ENCODE results near the gene RAD17. TPM values are rescaled to one million over a fixed set of nuclear protein-coding genes. Genes with fewer than 3 reads are reported as not detected.
"Not testable (repeated sequence)": the region's sequence is repeated elsewhere in the genome, so short reads cannot be mapped to it uniquely, and the experiment has no call there.

The RAD17 gene
- total RNA-seq, result 21.2 TPM
- 10 to 100 TPM; 20.6 to 26.4 (median 23.2) TPM for polyA plus RNA-seq (ENCODE audit: insufficient read depth in 1 of 8, insufficient read length in 8 of 8, low replicate concordance in 1 of 8)
- long read RNA-seq, donor 1, partial matches to known transcripts, result 0 of 30 reads
- long read RNA-seq, donor 1, other reads (novel, unspliced or antisense), result 28 of 30 reads
- long read RNA-seq, donor 2, result 0 reads
- long read RNA-seq, donor 3, partial matches to known transcripts, result 0 of 1 reads
- long read RNA-seq, donor 3, other reads (novel, unspliced or antisense), result 0 of 1 reads
- long read RNA-seq, donor 4, partial matches to known transcripts, result 0 of 1 reads
- long read RNA-seq, donor 4, other reads (novel, unspliced or antisense), result 0 of 1 reads
- long read RNA-seq, donor 5, transcript RAD17-204 (18 exons, 2,943 nt), result major isoform, 7 of 13 reads
- long read RNA-seq, donor 5, partial matches to known transcripts, result 5 of 13 reads
- long read RNA-seq, donor 5, other reads (novel, unspliced or antisense), result 0 of 13 reads
- long read RNA-seq, donor 6, partial matches to known transcripts, result 0 of 4 reads
- long read RNA-seq, donor 6, other reads (novel, unspliced or antisense), result 0 of 4 reads
- long read RNA-seq, donor 7, partial matches to known transcripts, result 0 of 3 reads
- long read RNA-seq, donor 7, other reads (novel, unspliced or antisense), result 0 of 3 reads
- long read RNA-seq, donor 8, partial matches to known transcripts, result 0 of 1 reads
- long read RNA-seq, donor 8, other reads (novel, unspliced or antisense), result 0 of 1 reads
- long read RNA-seq, donor 9, partial matches to known transcripts, result 32 of 111 reads
- long read RNA-seq, donor 9, other reads (novel, unspliced or antisense), result 78 of 111 reads
- long read RNA-seq, donor 10, partial matches to known transcripts, result 7 of 9 reads
- long read RNA-seq, donor 10, other reads (novel, unspliced or antisense), result 0 of 9 reads
- long read RNA-seq, donor 11, partial matches to known transcripts, result 0 of 1 reads
- long read RNA-seq, donor 11, other reads (novel, unspliced or antisense), result 0 of 1 reads

DNA sequence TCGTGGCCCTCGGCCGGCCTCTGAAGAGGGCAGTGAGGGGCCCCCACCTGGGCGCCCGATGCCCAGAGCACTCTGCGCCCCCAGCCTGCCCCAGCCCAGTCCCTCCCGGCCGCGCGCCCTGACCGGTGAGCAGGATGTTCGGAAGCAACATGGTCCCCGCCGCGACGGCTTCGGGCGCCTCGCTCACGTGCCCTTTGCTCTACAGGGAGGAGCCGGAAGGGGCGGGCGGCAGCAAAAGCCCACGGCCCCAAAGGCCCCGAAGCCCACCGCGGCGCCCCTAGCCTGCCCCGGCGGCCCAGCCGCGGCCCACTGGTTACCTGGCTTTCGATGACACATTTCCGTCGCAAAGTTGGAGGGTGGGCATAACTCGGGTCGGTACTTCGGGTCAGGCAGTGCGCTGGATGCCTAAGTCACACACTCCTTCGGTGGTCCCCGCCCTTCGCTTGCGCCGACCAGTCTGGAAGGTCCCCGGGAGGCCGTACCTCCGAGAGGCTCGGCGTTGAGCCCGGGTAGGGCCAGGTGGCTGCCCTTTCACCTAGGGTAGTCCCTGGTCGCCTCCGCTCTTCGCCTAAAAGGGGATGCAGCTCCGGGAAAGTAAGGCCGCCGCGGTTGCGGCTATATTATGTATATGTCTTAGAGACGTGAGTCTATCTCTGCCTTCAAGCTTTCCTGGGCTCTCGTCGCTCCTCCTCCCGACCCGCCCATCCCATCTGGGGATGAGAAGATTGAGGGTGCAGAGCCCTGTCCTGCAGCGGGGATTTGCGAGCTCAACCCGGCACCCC is at the start of gene RAD17, which contains the start of the genes AK6 and TAF9:
Gene RAD17, plus strand, starts transcription at position 479 of the 782 bp plus-strand sequence. CDS start 2,391 bp downstream, outside the sequence.
Gene AK6, minus strand, starts transcription at position 181 of the 782 bp plus-strand sequence. Its CDS starts 30 bp downstream, at position 151.
Gene TAF9, minus strand, starts transcription at position 181 of the 782 bp plus-strand sequence. CDS start 3,783 bp downstream, outside the sequence.
- peaks cover 26% of the 10 kb centered on the region for H3K36me3 ChIP-seq (ENCODE audit: control insufficient read depth, insufficient read depth, low read length)
- peak within 1 kb of the TSS; percentile 80 for H3K27ac ChIP-seq (ENCODE audit: low read length)
- WGBS (ENCODE audit: insufficient coverage), result under 1% methylated on average over 55 of the region's 66 CpGs
- H3K9me3 ChIP-seq (replicated peaks; ENCODE audit: control insufficient read depth, low read depth, low read length), result no peaks in the 10 kb centered on the region
- peaks cover 7% of the 10 kb centered on the region for H3K4me1 ChIP-seq (ENCODE audit: control insufficient read depth, insufficient read depth, low read length)
- DNase-seq, result peak; percentile 96
- H3K27me3 ChIP-seq (ENCODE audit: control insufficient read depth, insufficient read depth, low read length), result no peaks in the 10 kb centered on the region
- H3K4me3 ChIP-seq (ENCODE audit: low read length), result peak within 1 kb of the TSS; percentile 59

GRCh38 chr5:69326365-69326764 is 43.3 kb upstream of the RAD17 start:
- Histone ChIP-seq H3K9me3 (replicated peaks; ENCODE audit: control insufficient read depth, low read depth, low read length) (no peaks in the 10 kb centered on the region), H3K4me3 (ENCODE audit: low read length) (no peak overlapping the region), H3K4me1 (ENCODE audit: control insufficient read depth, insufficient read depth, low read length) (no peaks in the 10 kb centered on the region), H3K27me3 (ENCODE audit: control insufficient read depth, insufficient read depth, low read length) (no peaks in the 10 kb centered on the region), H3K27ac (ENCODE audit: low read length) (no peak overlapping the region), H3K36me3 (ENCODE audit: control insufficient read depth, insufficient read depth, low read length) (no peaks in the 10 kb centered on the region)
- WGBS (ENCODE audit: insufficient coverage), result no CpG with 5 or more reads among the region's 1 CpG
- DNase-seq, result no peak

- H3K36me3 ChIP-seq (ENCODE audit: control insufficient read depth, insufficient read depth, low read length), result no peaks in the 10 kb centered on the region
- H3K27ac ChIP-seq (ENCODE audit: low read length), result no peak overlapping the region
- no peak for DNase-seq
- peaks cover 4% of the 10 kb centered on the region for H3K4me1 ChIP-seq (ENCODE audit: control insufficient read depth, insufficient read depth, low read length)
- WGBS (ENCODE audit: insufficient coverage), result 97% methylated on average over 5 of the region's 9 CpGs
- no peaks in the 10 kb centered on the region for H3K27me3 ChIP-seq (ENCODE audit: control insufficient read depth, insufficient read depth, low read length)
- H3K4me3 ChIP-seq (ENCODE audit: low read length), result no peak overlapping the region
- no peaks in the 10 kb centered on the region for H3K9me3 ChIP-seq (replicated peaks; ENCODE audit: control insufficient read depth, low read depth, low read length)
Observed at GRCh38 chr5:69329905-69330489, 39.6 kb upstream of the RAD17 start.

- Histone ChIP-seq H3K36me3 (ENCODE audit: control insufficient read depth, insufficient read depth, low read length) (no peaks in the 10 kb centered on the region), H3K27ac (ENCODE audit: low read length) (peak overlapping the region; percentile 32), H3K27me3 (ENCODE audit: control insufficient read depth, insufficient read depth, low read length) (no peaks in the 10 kb centered on the region), H3K4me1 (ENCODE audit: control insufficient read depth, insufficient read depth, low read length) (peaks cover 4% of the 10 kb centered on the region), H3K9me3 (replicated peaks; ENCODE audit: control insufficient read depth, low read depth, low read length) (no peaks in the 10 kb centered on the region), H3K4me3 (ENCODE audit: low read length) (peak overlapping the region; percentile 64)
- 59% methylated on average over 5 of the region's 11 CpGs for WGBS (ENCODE audit: insufficient coverage)
- no peak for DNase-seq
Observed at GRCh38 chr5:69331528-69332445, 37.8 kb upstream of the RAD17 start.

DNA sequence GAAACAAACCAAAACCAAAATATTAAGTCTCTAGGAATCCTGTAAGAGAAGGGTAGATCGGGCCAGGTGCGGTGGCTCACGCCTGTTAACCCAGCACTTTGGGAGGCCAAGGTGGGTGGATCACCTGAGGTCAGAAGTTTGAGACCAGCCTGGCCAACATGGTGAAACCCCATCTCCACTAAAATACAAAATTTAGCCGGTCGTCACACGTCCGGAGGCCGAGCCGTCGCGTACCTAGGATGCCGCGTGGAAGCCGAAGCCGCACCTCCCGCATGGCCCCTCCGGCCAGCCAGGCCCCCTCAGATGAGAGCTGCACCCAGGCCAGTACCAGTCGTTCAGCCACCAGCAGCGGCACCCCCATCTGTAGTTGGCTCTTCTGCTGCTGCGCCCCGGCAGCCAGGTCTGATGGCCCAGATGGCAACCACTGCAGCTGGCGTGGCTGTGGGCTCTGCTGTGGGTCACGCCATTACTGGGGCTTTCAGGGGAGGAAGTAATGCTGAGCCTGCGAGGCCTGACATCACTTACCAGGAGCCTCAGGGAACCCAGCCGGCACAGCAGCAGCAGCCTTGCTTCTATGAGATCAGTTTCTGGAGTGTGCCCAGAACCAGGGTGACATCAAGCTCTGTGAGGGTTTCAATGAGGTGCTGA is 35.8 kb upstream of the RAD17 start:
- not testable (repeated sequence) for H3K27ac ChIP-seq (ENCODE audit: low read length); H3K36me3 ChIP-seq (ENCODE audit: control insufficient read depth, insufficient read depth, low read length); H3K27me3 ChIP-seq (ENCODE audit: control insufficient read depth, insufficient read depth, low read length); DNase-seq; H3K4me3 ChIP-seq (ENCODE audit: low read length); H3K9me3 ChIP-seq (replicated peaks; ENCODE audit: control insufficient read depth, low read depth, low read length); H3K4me1 ChIP-seq (ENCODE audit: control insufficient read depth, insufficient read depth, low read length)
- 91% methylated on average over 20 of the region's 25 CpGs for WGBS (ENCODE audit: insufficient coverage)

DNA sequence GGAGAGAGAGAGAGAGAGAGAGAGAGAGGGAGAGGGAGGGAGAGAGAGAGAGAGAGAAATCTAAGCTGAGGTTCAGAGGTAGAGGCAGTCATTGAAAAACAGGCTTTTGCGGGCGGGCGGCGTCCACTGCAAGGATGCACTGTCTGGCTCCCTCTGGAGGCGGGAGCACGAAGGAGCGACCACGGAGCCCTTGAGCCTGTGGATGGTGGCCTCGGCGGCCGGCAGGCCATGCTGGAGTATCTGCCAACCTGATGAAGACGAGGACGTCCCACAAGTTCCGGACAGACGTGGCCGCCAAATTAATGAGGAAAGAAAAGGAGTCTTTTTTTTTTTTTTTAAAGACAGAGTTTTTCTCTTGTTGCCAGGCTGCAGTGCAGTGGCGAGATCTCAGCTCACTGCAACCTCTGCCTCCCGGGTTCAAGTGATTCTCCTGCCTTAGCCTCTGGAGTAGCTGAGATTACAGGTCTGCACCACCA is 34.8 kb upstream of the RAD17 start:
- no peaks in the 10 kb centered on the region for H3K36me3 ChIP-seq (ENCODE audit: control insufficient read depth, insufficient read depth, low read length)
- DNase-seq, result peak; percentile 85
- H3K9me3 ChIP-seq (replicated peaks; ENCODE audit: control insufficient read depth, low read depth, low read length), result no peaks in the 10 kb centered on the region
- no peaks in the 10 kb centered on the region for H3K27me3 ChIP-seq (ENCODE audit: control insufficient read depth, insufficient read depth, low read length)
- no peak overlapping the region for H3K27ac ChIP-seq (ENCODE audit: low read length)
- WGBS (ENCODE audit: insufficient coverage), result 5% methylated on average over 14 of the region's 18 CpGs
- no peak overlapping the region for H3K4me3 ChIP-seq (ENCODE audit: low read length)
- peaks cover 4% of the 10 kb centered on the region for H3K4me1 ChIP-seq (ENCODE audit: control insufficient read depth, insufficient read depth, low read length)

DNA sequence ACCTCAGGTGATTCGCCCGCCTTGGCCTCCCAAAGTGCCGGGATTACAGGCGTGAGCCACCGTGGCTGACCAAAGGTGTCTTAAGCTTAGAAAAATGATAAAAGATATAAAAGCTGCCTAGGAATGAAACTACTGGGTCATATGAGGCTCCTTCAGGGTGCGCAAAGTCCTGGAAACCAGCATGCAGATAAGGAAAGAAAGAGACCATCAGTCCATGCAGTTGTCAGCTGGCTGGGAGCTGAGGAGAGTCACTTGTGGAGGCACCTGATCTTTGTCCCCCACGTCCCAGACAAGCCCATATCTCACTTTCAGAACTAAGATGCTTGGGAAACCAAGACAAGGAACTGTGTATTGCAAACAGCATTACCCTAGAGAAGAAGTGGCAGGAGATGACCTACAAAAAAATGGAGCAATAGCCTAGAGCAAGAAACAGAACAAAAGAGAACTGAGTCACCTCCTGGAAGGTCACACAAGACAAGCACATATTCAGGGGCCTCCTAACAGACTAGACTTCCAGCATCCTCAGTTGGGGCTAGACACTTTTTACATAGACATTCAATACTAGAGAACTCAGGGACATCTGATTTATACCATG is 34.2 kb upstream of the RAD17 start:
- no peak overlapping the region for H3K27ac ChIP-seq (ENCODE audit: low read length)
- whole genome bisulfite sequencing (ENCODE audit: insufficient coverage), result 98% methylated on average over 6 of the region's 7 CpGs
- H3K27me3 ChIP-seq (ENCODE audit: control insufficient read depth, insufficient read depth, low read length), result no peaks in the 10 kb centered on the region
- no peaks in the 10 kb centered on the region for H3K36me3 ChIP-seq (ENCODE audit: control insufficient read depth, insufficient read depth, low read length)
- no peak overlapping the region for H3K4me3 ChIP-seq (ENCODE audit: low read length)
- H3K9me3 ChIP-seq (replicated peaks; ENCODE audit: control insufficient read depth, low read depth, low read length), result no peaks in the 10 kb centered on the region
- peaks cover 4% of the 10 kb centered on the region for H3K4me1 ChIP-seq (ENCODE audit: control insufficient read depth, insufficient read depth, low read length)
- no peak for DNase-seq

DNA sequence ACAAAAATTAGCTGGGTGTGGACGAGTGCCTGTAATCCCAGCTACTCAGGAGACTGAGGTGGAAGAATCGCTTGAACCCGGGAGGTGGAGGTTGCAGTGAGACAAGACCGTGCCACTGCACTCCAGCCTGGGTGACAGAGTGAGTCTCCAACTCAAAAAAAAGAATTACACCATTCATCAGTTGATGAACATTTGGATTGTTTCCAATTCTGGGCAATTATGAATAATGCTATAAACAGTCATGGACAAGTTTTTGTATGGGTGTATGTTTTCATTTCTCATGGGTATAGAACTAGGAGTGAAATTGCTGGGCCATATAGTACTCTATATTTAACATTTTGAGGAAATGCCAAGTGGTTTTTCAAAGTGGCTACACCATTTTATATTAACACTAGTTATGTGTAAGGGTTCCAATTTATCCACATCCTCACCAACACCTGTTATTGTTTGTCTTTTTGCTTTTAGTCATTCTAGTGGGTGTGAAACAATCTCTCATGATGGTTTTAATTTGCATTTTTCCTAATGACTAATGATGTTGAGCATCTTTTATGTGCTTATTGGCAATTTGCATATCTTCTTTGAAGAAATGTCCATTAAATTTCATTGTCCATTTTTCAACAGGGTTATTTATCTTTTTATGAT is 28.0 kb upstream of the RAD17 start:
- H3K4me1 ChIP-seq (ENCODE audit: control insufficient read depth, insufficient read depth, low read length), result no peaks in the 10 kb centered on the region
- 76% methylated on average over 3 of the region's 4 CpGs for WGBS (ENCODE audit: insufficient coverage)
- no peaks in the 10 kb centered on the region for H3K36me3 ChIP-seq (ENCODE audit: control insufficient read depth, insufficient read depth, low read length)
- H3K9me3 ChIP-seq (replicated peaks; ENCODE audit: control insufficient read depth, low read depth, low read length), result no peaks in the 10 kb centered on the region
- no peak overlapping the region for H3K4me3 ChIP-seq (ENCODE audit: low read length)
- no peak overlapping the region for H3K27ac ChIP-seq (ENCODE audit: low read length)
- no peaks in the 10 kb centered on the region for H3K27me3 ChIP-seq (ENCODE audit: control insufficient read depth, insufficient read depth, low read length)
- no peak for DNase-seq

Data from muscle of leg (tissue), 16 donors.